OCI-M1 (cell line): ENCODE results near the gene FAM184A.
A peak's percentile ranks its signal among the peaks of the same experiment; 100 is the strongest.
"Not testable (repeated sequence)": the region's sequence is repeated elsewhere in the genome, so short reads cannot be mapped to it uniquely, and the experiment has no call there.

Experiments used
- DNase-seq: peaks from one replicate; lab custom pipeline; 2025; lab: John Stamatoyannopoulos, UW

Gene FAM184A, protein sequence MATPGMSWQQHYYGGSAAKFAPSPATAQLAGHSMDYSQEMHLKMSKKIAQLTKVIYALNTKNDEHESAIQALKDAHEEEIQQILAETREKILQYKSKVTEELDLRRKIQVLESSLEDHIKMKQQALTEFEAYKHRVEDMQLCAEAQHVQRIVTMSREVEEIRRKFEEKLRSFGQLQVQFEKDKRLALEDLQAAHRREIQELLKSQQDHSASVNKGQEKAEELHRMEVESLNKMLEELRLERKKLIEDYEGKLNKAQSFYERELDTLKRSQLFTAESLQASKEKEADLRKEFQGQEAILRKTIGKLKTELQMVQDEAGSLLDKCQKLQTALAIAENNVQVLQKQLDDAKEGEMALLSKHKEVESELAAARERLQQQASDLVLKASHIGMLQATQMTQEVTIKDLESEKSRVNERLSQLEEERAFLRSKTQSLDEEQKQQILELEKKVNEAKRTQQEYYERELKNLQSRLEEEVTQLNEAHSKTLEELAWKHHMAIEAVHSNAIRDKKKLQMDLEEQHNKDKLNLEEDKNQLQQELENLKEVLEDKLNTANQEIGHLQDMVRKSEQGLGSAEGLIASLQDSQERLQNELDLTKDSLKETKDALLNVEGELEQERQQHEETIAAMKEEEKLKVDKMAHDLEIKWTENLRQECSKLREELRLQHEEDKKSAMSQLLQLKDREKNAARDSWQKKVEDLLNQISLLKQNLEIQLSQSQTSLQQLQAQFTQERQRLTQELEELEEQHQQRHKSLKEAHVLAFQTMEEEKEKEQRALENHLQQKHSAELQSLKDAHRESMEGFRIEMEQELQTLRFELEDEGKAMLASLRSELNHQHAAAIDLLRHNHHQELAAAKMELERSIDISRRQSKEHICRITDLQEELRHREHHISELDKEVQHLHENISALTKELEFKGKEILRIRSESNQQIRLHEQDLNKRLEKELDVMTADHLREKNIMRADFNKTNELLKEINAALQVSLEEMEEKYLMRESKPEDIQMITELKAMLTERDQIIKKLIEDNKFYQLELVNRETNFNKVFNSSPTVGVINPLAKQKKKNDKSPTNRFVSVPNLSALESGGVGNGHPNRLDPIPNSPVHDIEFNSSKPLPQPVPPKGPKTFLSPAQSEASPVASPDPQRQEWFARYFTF

DNA sequence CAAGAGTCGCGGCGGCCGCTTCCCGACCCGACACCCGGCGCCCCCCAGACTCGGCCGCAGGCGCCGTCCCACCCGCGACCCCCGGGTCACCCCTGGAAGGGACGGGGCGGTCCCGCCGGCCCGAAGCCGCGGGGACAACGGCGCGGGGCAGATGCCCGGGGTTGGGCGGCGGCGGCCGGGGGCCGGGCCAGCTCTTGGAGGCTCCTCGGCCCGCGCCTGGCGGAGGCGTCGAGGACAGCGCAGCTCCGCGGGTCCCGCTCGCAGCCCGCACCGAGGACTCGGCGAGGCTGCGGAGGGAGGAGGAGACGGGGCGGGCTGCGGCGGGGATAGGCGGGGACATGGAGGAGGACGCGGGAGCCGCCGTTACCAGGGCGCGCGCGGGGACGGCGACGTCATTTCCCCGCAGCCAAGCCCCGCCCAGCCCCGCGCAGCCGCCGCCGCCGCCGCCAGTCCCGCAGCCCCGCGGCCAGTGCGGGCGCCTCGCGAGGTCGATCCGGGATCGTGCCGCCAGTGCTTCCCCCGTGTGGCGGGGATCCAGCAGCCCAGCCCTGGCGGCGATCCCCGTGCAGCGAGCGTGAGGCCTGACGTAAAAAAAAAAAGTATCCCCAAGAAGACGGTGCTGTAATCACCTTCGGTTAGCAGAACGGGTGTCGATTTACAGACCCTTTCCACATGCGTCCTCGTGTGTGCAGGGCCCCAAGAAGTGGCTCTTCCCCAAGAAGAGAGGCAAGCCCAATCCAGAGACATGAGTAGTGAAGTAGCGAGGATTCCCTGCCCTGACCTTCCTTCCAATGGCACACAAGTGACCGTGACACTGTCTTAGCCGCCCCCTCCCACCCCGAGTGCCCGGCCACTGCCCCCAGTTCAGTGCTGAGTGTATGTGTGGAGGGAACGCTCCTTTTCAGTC is at the start of gene FAM184A:
Gene FAM184A, minus strand, starts transcription at position 289 of the 907 bp plus-strand sequence. CDS start 365 bp downstream, outside the sequence.
- peak; percentile 55 for DNase-seq

DNA sequence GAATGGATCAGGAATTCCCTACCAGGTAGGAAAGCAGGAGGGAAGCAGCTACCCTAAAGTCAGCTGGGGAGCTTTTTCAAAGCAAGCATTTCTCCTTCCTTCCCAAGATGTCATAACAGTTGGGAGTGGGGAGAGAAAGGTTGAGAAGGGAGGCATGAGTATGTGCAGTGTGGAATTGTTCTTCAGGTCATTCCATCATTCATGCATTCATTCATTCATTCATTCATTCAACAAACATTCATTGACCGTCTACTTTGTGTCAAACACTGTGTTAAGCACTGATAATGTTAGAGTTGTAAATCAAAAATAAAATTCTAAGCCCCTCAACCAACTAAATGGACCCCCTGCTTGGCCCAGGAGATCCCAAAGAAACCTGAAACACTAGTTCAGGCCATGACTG is 49.2 kb upstream of the FAM184A start:
- DNase-seq = no peak

DNA sequence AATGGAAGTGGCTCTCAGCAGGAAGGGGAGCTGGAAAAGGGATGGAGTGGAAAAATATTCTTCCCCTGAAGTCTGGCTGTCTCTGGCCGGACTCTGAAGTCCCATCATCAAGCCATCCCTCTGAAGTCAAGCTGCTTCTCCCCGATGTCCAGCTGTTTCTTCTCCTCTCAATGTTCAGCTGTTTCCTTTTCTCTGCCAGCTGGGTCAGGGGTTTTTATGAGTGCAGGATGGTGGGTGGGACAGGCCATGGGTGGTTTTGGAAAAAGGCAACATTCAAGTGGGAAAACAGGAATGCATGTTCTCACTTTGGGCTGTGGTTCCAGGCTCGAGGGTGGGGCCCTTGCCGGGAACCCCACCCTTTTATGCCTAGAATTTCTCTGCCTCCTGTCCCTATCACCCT is 48.4 kb upstream of the FAM184A start:
- DNase-seq = no peak

DNA sequence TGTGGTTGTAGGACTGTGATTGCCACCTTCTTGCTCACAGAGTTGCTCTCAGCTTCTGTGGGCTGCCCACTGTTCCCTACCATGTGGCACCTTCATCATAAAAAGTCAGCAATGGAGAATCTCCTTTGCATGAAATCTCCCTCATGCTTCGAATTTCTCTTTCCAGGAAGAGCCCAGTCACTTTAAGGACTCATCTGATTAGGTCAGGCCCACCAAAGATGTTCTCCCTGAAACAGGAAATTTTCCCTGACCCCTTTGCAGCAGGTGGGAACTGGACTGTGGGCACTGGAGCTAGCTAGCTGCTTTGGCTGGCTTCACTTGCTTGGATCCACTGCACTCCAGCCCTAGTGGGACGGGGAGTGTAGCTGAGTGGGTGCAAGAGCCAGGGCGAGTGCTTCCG is 47.7 kb upstream of the FAM184A start:
- DNase-seq = no peak

DNA sequence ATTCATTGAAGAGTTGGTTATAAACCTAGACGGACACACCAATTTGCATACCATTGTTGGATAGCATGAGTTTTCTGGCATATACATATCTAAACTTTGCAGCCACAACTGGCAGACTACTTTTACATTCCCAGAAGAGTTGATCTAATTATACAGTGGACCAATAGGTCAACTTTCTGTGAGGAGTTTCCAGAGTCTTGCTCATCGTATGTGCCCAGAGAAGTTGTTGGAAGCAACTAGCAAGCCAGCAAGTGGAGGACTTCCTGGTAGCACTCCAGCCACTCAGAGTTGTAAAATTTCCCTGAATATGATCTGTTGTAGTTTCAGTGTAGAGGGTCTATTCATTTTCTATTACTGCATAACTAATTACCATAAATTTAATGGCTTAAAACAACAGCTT is 47.1 kb upstream of the FAM184A start:
- DNase-seq = no peak

DNA sequence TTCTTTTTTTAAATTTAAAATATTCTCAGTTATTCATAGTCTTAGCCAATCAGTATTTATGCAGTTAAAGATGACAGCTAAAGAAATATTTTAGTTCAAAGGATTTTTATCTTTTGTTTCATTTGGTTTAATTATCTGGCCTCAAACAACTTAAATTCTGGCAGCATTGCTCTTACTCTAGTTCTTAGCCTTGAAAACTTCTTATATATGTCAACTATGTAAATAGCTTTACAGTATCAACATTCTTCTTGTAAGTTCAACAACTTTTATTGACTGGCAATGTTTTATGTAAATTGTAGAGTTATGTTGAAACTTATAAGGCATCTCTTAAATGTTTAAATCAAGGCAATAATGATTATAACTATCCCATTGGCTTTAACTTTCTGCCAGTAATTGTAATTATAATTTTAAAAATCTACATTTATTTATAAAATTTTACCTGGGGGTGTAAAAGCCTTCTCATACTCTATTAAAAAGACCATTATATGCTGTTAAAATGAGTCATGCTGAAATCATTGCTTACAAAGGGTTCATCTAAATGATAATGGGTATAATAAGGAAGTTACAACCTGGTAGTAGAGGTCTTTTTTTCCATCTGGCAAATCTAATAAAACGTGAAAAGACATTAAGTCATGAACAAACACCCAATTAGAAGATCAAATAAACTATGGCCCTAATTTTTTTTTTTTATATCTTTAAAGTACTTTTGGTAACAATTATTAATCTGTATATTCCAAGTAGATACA is 45.8 kb upstream of the FAM184A start:
- peak; percentile 25 for DNase-seq

DNA sequence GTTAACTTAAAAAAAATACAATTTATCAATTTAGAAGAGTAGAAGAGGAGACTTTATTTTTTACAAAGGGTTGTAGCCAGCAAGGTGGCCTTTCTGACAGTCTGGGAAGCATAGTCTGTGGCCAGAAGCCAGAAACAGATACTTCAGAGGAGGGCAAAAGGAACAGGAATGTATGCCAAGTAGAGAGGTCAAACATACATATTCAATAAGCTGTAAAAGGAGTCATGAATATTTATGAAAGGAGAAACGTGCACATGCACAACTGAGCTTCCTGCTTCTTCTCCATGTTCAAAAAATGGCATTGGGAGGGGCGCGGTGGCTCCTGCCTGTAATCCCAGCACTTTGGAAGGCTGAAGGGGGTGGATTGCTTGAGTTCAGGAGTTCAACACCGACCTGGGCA is 43.9 kb upstream of the FAM184A start:
- no peak for DNase-seq

DNA sequence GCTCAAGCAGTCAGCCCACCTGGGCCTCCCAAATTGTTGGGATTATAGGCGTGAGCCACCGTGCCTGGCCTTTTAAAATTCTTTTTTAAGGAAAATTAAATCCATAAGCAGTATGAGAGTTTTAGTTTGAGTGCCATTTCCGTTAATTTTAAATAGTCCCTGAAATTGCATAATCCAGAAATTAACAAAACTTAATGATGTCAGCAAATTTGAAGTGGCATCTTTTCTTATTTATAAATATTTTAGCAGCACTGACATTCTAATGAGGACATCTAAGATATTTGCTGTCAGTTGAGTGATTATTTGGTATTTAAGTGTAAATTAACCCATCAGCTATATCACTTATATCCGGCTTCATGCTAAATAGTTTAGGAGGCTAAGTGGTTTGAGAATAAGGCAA is 42.9 kb upstream of the FAM184A start:
- DNase-seq = no peak

DNA sequence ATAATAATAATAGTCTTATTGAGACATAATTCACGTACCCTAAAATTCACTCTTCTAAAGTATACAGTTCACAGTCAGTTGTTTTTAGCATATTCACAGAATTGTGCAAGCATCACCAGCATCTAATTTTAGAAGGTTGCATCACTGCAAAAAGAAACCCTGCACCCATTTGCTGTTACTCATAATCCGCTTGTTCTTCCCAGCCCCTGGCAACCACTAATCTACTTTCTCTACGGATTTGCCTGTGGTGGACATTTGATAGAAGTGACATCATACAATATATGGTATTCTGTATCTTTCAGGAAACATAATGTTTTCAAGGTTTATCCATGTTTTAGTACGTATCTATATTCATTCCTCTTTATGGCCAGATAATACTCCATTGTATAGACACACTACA is 41.5 kb upstream of the FAM184A start:
- DNase-seq = peak; percentile 62

DNA sequence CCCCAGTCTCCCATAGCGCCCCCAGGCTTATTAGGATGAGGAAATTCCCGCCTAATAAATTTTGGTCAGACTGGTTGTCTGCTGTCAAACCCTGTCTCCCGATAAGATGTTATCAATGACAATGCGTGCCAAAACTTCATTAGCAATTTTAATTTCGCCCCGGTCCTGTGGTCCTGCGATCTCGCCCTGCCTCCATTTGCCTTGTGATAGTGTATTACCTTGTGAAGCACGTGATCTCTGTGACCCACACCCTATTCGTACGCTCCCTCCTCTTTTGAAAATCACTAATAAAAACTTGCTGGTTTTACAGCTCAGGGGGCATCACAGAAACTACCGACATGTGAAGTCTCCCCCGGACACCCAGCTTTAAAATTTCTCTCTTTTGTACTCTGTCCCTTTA is 40.6 kb upstream of the FAM184A start:
- DNase-seq = not testable (repeated sequence)

DNA sequence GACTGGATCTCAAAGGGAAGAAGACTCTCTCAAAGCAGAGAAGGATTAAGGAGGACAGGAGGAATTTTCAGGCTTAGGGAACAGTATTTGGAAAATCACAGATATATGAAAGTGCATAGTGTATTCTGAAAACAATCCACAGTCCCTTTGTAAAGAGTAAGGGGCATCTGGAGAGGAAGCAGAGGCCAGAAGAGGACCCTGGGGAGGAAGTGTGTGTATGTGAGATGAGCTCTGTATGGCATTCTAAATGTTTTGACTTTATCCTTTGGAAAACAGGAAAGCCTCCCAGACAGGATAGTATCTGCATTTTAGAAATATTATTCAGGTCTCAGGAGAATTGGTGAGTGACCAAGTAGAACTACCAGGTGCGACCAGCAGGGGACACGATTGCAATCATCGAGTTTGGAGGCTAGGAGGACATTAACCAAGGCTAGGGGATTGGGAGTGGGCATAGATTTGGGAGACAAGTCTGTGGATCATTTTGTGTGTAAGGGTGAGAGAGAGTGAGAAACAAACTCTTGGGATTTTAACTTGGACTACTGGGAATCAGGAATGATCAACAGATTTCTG is 38.3 kb upstream of the FAM184A start:
- peak; percentile 40 for DNase-seq

DNA sequence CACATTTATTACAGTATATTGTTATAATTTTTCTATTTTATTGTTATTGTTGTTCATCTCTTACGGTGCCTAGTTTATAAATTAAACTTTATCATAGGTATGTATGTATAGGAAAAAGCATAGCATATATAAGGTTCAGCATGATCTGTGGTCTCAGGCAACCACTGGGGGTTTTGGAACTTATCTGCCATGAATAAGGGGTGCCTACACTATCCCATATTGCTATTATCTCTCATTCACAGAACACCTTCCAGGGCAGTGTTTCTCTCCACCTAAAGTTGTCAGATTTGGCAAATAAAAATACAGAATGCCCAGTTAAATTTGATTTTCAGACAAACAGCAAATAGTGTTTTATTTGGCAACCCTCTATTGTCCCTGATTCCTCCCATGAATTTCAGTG is 35.5 kb upstream of the FAM184A start:
- no peak for DNase-seq

DNA sequence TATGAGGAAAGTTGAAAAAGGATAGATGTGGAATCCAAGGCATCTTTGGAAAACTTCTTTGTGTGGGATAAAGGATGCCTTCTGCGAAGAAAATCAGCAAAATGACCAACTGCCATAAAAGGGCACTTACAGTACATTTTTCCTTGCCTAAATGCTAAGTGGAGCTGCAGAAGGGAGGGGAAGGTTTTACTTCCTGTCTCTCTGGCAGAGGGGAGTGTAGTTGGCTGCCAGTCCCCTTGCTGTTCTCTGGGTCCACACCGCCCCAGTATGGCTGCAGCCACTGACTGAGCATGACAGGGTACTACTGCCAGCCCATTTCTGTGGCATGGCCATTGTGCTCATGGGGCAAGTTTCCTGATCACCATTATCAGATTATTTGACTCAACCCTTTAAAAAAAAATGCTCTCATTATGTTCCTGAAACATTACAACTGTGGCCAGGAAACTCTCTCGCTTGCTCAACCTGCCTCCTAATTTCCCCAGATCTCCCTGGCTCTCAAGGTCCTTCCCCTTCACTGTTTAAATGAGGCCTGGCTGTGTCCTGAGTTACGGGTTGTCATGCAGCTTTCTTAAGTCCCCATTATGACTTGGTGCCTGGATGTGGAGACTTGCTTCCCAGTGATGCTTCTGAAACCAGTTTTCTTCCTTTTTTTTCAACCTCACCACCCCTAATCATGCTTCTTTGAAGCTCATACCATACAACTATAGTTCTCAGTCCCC is 34.5 kb upstream of the FAM184A start:
- DNase-seq = no peak

DNA sequence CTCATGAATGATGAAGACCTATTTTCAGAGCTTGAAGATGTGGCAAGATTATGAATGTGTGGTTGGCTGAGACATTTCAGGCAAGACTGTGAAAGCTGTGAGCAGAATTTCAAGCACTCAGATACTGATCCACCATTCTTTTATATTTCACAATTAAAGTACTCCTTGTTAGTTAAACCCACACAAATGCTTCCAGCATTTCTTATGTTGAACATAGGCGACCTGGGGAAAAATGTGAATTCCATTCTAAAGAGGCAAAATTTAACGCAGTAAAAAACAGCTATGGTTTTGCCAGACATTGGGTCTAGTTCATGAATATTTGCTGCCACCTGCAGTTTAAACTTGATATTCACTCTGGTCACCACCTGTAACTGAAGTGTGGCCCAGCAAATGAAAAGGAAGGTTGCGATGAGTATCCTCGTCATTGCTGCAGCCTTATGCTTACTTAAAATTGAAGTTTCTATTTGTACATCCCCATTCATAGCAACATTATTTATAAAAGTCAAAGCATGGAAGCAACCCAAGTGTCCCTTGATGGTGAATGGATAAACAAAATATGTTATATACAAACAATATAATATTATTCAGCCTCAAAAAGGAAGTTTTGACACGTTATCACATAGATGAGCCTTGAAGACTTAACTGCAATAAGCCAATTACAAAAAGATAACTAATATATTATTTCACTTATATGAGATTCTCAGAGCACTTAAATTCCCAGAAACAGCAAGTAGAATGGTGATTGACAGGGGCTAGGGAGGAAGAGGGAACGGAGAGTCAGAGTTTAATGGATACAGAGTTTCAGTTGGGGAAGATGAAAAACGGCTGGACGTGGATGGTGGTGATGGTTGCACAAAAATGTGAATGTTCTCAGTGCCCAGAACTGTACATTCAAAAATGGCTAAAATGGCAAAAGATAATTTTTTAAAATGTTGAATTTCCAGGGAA is 32.4 kb upstream of the FAM184A start:
- DNase-seq = peak; percentile 92

DNA sequence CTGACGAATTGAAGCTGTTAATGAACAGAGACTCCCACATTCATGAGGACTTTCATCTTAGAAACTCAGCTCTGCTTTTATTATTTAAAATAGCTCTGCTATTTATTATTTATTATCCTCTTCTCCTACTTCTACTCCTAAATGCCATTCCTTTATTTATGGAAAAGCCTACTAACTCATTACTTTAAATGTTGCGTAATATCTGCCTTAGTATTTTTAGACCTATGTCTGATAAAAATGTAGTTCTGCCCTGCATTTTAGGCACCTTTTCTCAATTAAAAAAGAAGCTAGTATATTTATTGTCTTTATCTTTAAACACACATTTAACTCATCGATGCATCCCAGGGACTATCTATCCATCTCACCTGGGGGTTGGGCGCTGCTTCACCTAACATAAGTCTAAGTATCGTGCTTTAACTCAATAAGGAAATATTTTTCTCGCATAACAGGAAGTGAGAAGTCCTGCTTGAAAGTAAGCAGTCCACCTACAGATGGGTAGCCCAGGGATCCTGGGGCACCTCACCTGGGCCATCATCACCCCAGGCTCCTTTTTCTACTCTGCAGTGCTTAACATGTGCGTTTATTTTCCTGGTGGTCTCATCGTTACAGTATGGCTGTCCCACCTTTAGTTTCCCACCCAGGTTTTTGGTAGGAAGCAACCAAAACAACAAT is 31.3 kb upstream of the FAM184A start:
- DNase-seq = peak; percentile 28

DNA sequence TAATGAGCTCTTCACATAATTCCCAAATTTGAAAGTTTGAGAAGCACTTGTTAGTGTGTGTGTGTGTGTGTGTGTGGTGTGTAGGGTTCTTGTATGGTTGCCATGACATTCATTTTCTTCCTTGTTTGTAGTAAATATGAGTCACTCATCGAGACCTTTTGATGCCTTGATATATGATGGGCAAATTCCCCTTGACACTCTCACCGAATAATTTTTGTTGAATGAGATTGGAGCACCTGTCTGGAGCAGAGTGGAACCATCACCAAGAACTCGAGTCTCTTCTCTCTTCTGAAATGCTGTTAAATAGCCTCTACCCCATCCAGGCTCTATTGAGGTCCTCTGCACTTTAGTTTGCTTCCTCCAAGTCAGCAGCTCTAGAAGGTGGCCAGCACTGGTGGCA is 29.6 kb upstream of the FAM184A start:
- no peak for DNase-seq

DNA sequence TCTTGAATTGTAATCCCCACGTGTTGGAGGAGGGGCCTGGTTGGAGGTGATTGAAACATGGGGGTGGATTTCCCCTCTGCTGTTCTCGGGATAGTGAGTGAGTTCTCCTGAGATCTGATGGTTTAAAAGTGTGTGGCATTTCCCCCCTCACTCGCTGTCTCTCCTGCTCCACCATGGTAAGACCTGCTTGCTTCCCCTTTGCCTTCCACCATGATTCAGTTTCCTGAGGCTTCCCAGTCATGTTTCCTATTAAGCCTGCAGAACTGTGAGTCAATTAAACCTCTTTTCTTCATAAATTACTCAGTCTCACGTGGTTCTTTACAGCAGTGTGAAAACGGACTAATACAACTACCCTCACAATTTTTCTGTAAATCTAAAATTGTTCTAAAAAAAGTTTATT is 26.8 kb upstream of the FAM184A start:
- DNase-seq = no peak

DNA sequence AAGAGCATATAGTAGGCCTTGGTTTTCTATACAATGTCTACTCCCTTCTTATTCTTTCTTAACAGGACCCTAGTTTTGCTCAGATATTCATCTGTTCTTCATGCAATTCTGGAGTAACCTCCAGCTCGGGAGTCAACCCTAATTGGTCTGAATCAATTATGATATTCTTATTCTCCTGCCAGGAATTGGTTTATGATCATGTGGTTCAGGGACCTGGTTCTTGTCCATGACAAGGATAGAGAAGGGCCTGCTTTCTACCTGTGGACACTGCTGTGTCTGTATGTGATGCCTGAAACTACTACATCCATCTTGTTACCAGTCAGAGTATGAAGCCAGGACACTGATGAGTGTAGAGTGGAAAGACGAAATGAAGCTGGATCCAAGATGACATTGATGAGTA is 24.4 kb upstream of the FAM184A start:
- no peak for DNase-seq
